ENCODE data around the gene TRIM38.
"Not testable (repeated sequence)": the region's sequence is repeated elsewhere in the genome, so short reads cannot be mapped to it uniquely, and the experiment has no call there.

TRIM38 gene

DNA sequence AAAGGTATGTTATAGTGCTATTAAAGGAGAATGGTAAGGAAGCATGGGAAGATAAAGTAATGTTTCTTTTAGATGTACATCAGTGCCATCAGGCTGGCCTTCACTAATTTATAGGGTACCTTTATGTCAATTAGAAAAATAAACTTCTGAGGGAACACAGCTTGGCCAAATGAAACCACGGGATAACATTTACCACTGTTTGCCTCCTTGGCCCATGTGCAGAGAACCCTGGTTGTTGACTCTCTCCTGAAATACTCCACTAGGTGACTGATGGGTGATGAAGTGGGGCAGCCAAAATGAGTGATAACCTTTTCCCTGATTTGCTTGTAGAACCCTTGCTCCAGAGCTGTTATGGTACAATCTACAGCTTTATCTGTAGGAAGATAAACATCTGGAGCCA lies 9.5 kb downstream of the TRIM38 start:
- peaks cover 83% of the 10 kb centered on the region for H3K4me1 Mint-ChIP-seq (ENCODE audit: low read depth)
- H3K9me3 Mint-ChIP-seq: no peaks in the 10 kb centered on the region
- DNase-seq: no peak
- H3K27me3 Mint-ChIP-seq: no peaks in the 10 kb centered on the region
- peaks cover 96% of the 10 kb centered on the region for H3K36me3 Mint-ChIP-seq (ENCODE audit: low read depth)
- H3K4me3 Mint-ChIP-seq: no peak overlapping the region
- no peak overlapping the region for H3K27ac Mint-ChIP-seq

DNA sequence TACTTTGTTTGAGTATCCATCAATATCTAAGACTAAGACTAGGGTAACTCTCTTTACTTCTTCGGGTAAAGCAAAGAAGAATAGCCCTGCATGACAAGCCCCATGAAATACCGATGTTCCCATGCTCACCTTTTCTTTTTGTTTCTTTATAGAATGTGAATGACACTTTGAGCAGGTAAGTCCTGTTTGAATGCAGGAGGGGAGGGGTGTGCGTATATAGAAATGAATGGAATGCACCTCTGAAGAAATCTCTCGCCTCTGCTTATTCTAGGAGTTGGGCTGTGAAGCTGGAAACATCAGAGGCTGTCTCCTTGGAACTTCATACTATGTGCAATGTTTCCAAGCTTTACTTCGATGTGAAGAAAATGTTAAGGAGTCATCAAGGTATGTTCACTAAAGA lies 10.3 kb downstream of the TRIM38 start:
- Mint-ChIP-seq H3K27me3 (no peaks in the 10 kb centered on the region), H3K9me3 (no peaks in the 10 kb centered on the region), H3K4me1 (ENCODE audit: low read depth) (peaks cover 82% of the 10 kb centered on the region), H3K4me3 (no peak overlapping the region), H3K27ac (no peak overlapping the region), H3K36me3 (ENCODE audit: low read depth) (peaks cover 96% of the 10 kb centered on the region)
- no peak for DNase-seq

DNA sequence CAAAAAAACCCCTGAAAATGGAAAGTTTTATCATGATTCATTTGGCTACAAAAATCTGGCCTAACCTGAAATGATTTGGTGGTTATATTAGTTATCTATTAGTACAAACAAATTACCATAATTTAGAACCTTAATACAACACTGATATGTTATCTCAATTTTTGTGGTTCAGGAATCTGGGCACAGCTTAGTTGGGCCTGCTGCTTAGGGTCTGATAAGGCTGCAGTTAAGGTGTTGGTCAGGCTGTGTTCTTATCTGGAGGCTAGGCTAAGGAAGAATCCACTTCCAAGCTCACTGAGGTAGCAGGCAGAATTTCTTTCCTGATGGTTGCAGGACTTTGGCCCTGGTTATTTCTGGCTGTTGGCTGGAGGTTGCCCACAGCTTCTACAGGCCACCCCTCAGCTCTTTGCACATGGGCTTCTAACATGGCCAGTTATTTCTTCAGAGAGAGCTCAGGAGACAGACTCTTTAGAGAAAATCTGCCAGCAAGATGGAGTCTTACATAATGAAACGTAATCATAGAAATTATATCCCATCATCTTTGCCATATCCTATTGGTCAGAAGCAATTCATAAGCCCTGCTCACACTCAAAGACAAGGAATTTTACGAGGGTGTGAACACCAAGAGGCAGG lies 11.4 kb downstream of the TRIM38 start:
- Mint-ChIP-seq H3K9me3 (no peaks in the 10 kb centered on the region), H3K36me3 (ENCODE audit: low read depth) (peaks cover 92% of the 10 kb centered on the region), H3K27ac (peak overlapping the region; percentile 29), H3K4me3 (no peak overlapping the region), H3K27me3 (no peaks in the 10 kb centered on the region), H3K4me1 (ENCODE audit: low read depth) (peaks cover 71% of the 10 kb centered on the region)
- DNase-seq: no peak

DNA sequence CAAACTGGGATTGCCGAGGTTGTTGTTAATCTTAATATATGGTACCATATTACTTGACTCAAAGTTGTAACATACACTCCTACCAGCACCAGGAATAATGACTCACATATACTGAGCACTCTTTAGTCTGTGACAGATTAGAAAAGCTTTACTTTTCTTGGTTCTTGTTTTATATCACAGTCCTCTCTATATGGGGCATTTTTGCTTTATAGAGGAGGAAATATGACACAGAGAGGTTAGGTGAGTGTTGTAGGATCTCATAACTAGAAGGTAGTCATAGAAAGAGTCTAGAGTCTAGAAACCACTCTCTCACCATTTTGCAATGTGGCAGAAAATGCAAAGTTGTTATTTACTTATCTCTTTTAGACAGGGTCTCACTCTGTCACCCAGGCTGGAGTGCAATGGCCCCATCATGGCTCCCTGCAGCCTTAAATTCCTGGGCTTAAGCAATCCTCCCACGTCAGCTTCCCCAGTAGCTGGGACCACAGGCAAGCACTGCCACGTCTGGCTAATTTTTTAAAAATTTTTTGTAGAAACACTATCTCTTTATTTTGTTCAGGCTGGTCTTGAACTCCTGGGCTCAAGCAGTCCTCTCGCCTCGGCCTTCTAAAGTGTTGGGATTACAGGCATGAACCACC lies 13.4 kb downstream of the TRIM38 start:
- no peak for DNase-seq
- Mint-ChIP-seq H3K36me3 (ENCODE audit: low read depth) (peaks cover 89% of the 10 kb centered on the region), H3K27ac (peak overlapping the region; percentile 87), H3K27me3 (no peaks in the 10 kb centered on the region), H3K4me3 (no peak overlapping the region), H3K9me3 (no peaks in the 10 kb centered on the region), H3K4me1 (ENCODE audit: low read depth) (peaks cover 61% of the 10 kb centered on the region)

GRCh38 chr6:25980935-25981334 lies 18.3 kb downstream of the TRIM38 start:
- H3K27me3 Mint-ChIP-seq: no peaks in the 10 kb centered on the region
- no peak for DNase-seq
- peaks cover 43% of the 10 kb centered on the region for H3K4me1 Mint-ChIP-seq (ENCODE audit: low read depth)
- H3K4me3 Mint-ChIP-seq: no peak overlapping the region
- no peaks in the 10 kb centered on the region for H3K9me3 Mint-ChIP-seq
- peaks cover 90% of the 10 kb centered on the region for H3K36me3 Mint-ChIP-seq (ENCODE audit: low read depth)
- peak overlapping the region; percentile 78 for H3K27ac Mint-ChIP-seq

- DNase-seq: no peak
- Mint-ChIP-seq H3K4me3 (no peak overlapping the region), H3K4me1 (ENCODE audit: low read depth) (peaks cover 35% of the 10 kb centered on the region), H3K27ac (peak overlapping the region; percentile 78), H3K27me3 (no peaks in the 10 kb centered on the region), H3K9me3 (no peaks in the 10 kb centered on the region), H3K36me3 (ENCODE audit: low read depth) (peaks cover 90% of the 10 kb centered on the region)
These were observed 19.1 kb downstream of the TRIM38 start for GRCh38 chr6:25981568-25982263.

DNA sequence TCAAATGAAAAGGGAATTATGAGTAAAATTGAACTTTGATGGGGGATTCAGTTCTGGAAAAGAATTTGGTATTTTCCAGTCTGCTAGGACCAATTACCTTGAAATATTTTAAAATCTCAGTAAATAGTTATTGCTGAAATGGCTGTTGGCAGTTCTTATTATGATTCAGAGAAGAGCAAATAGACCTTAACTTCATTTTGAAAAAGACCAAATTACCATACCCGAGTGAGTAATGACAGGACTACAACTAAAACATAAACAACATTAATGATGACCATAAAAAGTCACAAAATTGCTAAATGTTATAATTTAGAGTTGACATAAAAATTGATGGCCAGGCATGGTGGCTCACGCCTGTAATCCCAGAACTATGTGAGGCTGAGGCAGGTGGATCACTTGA lies 21.7 kb downstream of the TRIM38 start:
- Mint-ChIP-seq H3K27me3 (no peaks in the 10 kb centered on the region), H3K9me3 (no peaks in the 10 kb centered on the region), H3K27ac (peak overlapping the region; percentile 11), H3K4me1 (ENCODE audit: low read depth) (peaks cover 27% of the 10 kb centered on the region), H3K4me3 (no peak overlapping the region), H3K36me3 (ENCODE audit: low read depth) (peaks cover 86% of the 10 kb centered on the region)
- DNase-seq: no peak

DNA sequence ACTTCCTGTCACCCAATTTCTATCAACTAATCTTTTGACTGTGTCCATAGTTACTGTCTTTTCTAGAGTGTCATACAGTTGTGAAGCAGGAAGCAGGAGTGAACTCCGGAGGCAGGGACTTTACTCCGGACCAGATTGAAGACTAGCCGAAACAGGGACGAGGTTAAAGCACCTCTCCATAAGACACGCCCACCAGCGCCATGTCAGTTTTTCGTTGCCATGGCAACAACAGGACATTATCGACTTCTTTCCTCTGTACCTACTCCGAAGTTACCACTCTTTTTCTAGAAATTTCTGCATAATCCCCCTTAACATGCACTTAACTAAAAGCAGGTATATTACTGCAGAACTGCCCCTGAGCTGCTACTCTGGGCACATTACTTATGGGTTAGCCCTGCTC lies 25.2 kb downstream of the TRIM38 start:
- Mint-ChIP-seq H3K36me3 (ENCODE audit: low read depth) (peaks cover 59% of the 10 kb centered on the region), H3K4me3 (no peak overlapping the region), H3K27me3 (no peaks in the 10 kb centered on the region), H3K9me3 (no peaks in the 10 kb centered on the region), H3K4me1 (ENCODE audit: low read depth) (peaks cover 27% of the 10 kb centered on the region), H3K27ac (peak overlapping the region; percentile 22)
- no peak for DNase-seq

DNA sequence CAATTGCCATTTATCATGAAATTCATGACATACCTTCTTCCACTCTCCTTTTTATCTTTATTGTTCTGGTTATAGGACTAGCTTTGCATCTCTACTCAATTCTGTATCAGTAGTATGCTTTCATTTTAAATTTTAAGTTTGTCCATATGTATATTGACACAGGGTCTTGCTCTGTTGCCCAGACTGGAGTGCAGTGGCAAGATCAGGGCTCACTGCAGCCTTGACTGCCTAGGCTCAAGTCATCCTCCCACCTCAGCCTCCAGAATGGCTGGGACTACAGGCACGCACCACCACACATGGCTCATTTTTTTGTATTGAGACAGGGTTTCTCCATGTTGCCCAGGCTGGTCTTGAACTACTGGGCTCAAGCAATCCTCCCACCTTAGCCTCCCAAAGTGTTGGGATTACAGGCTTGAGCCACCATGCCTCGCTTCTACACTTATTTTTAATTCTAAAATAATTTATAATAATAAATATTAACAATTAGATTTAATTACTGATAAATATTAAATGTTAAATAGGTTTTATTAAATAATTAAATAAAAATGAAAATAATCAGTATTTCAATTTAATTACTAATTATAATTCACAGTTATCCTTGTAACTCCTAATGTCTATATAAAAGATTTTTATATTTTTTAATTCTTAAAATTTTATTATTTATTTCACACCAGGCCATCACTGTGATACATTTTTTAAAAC lies 27.7 kb downstream of the TRIM38 start:
- H3K9me3 Mint-ChIP-seq: no peaks in the 10 kb centered on the region
- DNase-seq: no peak
- H3K4me3 Mint-ChIP-seq: no peak overlapping the region
- H3K4me1 Mint-ChIP-seq (ENCODE audit: low read depth): peaks cover 20% of the 10 kb centered on the region
- H3K27ac Mint-ChIP-seq: no peak overlapping the region
- H3K27me3 Mint-ChIP-seq: no peaks in the 10 kb centered on the region
- H3K36me3 Mint-ChIP-seq (ENCODE audit: low read depth): peaks cover 35% of the 10 kb centered on the region

- no peaks in the 10 kb centered on the region for H3K9me3 Mint-ChIP-seq
- H3K4me3 Mint-ChIP-seq: peak overlapping the region; percentile 94
- H3K27ac Mint-ChIP-seq: peak overlapping the region; percentile 90
- peak; percentile 70 for DNase-seq
- H3K27me3 Mint-ChIP-seq: no peaks in the 10 kb centered on the region
- peaks cover 23% of the 10 kb centered on the region for H3K4me1 Mint-ChIP-seq (ENCODE audit: low read depth)
- H3K36me3 Mint-ChIP-seq (ENCODE audit: low read depth): peaks cover 19% of the 10 kb centered on the region
These were observed 29.3 kb downstream of the TRIM38 start for GRCh38 chr6:25991785-25992412.

DNA sequence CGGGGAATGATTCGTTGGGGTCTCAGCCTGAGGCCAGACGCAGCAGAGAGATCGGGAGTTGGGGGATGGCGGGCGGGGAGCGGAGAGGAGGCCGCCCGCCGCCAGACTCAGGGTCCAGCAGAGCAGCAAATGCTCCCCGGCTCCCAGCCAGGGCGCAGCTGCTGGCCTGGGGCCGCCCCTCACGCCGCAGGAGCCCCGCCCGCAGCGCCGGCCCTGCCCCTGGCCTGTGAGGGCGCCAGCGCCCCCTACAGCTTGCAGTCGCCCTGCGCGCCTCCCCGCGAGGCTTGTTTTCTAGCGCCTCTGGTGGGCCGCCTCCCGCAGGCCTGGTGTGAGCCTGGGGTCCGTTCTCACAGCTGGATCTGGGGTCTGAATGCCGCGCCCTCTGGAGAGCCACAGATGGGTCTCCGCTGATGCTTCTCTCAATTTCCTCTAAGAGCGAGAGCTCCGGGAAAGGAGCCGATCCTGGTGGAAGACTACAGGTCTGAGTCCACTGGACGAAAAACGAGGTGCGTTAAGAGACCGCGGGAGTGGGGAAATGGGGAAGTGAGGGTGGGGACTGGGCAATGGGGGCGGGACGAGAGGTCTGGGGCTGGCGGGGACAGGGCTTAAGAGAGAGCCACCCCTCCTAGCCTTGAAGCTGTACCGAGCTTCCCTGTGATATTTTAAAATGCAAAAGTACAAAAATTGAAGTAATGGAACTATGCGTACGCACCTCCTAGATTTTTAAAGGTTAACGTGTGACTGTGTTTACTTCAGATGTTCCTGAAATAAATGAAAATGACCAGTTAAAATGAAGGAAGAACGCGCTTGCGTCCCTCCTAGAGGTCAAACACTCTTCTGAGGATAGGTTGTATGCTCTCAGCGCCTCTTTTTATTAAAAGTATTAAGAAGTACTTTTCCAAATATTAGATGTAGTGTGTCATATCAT lies 30.1 kb downstream of the TRIM38 start:
- Mint-ChIP-seq H3K27me3 (no peaks in the 10 kb centered on the region), H3K4me1 (ENCODE audit: low read depth) (peaks cover 22% of the 10 kb centered on the region), H3K27ac (peak overlapping the region; percentile 96), H3K9me3 (no peaks in the 10 kb centered on the region), H3K4me3 (peak overlapping the region; percentile 94), H3K36me3 (ENCODE audit: low read depth) (peaks cover 13% of the 10 kb centered on the region)
- peak; percentile 99 for DNase-seq

DNA sequence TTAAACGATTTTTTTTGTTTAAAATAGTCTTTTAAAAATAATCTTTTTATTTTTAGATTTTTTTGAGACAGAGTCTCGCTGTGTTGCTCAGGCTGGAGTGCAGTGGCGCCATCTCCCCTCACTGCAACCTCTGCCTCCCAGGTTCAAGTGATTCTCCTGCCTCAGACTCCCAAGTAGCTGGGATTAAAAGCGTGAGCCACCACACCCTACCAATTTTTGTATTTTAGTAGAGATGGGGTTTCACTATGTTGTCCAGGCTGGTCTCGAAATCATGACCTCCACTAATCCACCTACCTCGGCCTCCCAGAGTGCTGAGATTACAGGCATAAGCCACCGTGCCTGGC lies 30.7 kb downstream of the TRIM38 start:
- not testable (repeated sequence) for DNase-seq, H3K27ac Mint-ChIP-seq, H3K9me3 Mint-ChIP-seq, H3K27me3 Mint-ChIP-seq
- peaks cover 13% of the 10 kb centered on the region for H3K36me3 Mint-ChIP-seq (ENCODE audit: low read depth)
- peak overlapping the region; percentile 94 for H3K4me3 Mint-ChIP-seq
- H3K4me1 Mint-ChIP-seq (ENCODE audit: low read depth): peaks cover 21% of the 10 kb centered on the region

- H3K4me3 Mint-ChIP-seq: no peak overlapping the region
- H3K9me3 Mint-ChIP-seq: no peaks in the 10 kb centered on the region
- H3K36me3 Mint-ChIP-seq (ENCODE audit: low read depth): peaks cover 27% of the 10 kb centered on the region
- no peaks in the 10 kb centered on the region for H3K27me3 Mint-ChIP-seq
- DNase-seq: no peak
- H3K27ac Mint-ChIP-seq: no peak overlapping the region
- H3K4me1 Mint-ChIP-seq (ENCODE audit: low read depth): peaks cover 21% of the 10 kb centered on the region
These were observed 32.9 kb downstream of the TRIM38 start for GRCh38 chr6:25995507-25995906.

- peaks cover 9% of the 10 kb centered on the region for H3K4me1 Mint-ChIP-seq (ENCODE audit: low read depth)
- H3K27ac Mint-ChIP-seq: no peak overlapping the region
- no peaks in the 10 kb centered on the region for H3K27me3 Mint-ChIP-seq
- peaks cover 25% of the 10 kb centered on the region for H3K36me3 Mint-ChIP-seq (ENCODE audit: low read depth)
- H3K4me3 Mint-ChIP-seq: no peak overlapping the region
- DNase-seq: no peak
- H3K9me3 Mint-ChIP-seq: no peaks in the 10 kb centered on the region
These were observed 35.3 kb downstream of the TRIM38 start for GRCh38 chr6:25997921-25998320.

Measured in activated T-cell treated with anti-CD3 and anti-CD28 coated beads, Interleukin-2, amount 50 U/mL, for 24 hours (primary cell).